Measurements from ENCODE around the gene CLIC4. TPM values are rescaled to one million over a fixed set of nuclear protein-coding genes. Genes with fewer than 3 reads are reported as not detected.

The CLIC4 gene
- total RNA-seq, 2 donors from 2014 or later = 740 to 777 TPM

GRCh38 chr1:24707687-24708086 lies 37.6 kb upstream of the CLIC4 start:
- no peaks in the 10 kb centered on the region for H3K9me3 ChIP-seq
- no peak for DNase-seq (ENCODE audit: low spot score)
- H3K4me1 ChIP-seq (ENCODE audit: control insufficient read depth in 1 of 2, low read depth in 2 of 2) = peaks cover 0 to 10% of the 10 kb centered on the region in 2 donors
- no peaks in the 10 kb centered on the region for H3K36me3 ChIP-seq
- peak overlapping the region in 1 of 2 donors; percentile 56 for H3K27ac ChIP-seq
- H3K27me3 ChIP-seq (replicated peaks; ENCODE audit: insufficient read depth) = no peaks in the 10 kb centered on the region
- no peak for ATAC-seq (ENCODE audit: insufficient number of reproducible peaks, low FRiP score, low read depth)
- H3K4me3 ChIP-seq = no peak overlapping the region
- TF ChIP-seq, protein P1, sequence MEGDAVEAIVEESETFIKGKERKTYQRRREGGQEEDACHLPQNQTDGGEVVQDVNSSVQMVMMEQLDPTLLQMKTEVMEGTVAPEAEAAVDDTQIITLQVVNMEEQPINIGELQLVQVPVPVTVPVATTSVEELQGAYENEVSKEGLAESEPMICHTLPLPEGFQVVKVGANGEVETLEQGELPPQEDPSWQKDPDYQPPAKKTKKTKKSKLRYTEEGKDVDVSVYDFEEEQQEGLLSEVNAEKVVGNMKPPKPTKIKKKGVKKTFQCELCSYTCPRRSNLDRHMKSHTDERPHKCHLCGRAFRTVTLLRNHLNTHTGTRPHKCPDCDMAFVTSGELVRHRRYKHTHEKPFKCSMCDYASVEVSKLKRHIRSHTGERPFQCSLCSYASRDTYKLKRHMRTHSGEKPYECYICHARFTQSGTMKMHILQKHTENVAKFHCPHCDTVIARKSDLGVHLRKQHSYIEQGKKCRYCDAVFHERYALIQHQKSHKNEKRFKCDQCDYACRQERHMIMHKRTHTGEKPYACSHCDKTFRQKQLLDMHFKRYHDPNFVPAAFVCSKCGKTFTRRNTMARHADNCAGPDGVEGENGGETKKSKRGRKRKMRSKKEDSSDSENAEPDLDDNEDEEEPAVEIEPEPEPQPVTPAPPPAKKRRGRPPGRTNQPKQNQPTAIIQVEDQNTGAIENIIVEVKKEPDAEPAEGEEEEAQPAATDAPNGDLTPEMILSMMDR (IDR thresholded peaks at IDR 0.05) = no peak

GRCh38 chr1:24708938-24709337 lies 36.3 kb upstream of the CLIC4 start:
- TF ChIP-seq, protein P1 (IDR thresholded peaks at IDR 0.05) = no peak
- Histone ChIP-seq H3K9me3 (no peaks in the 10 kb centered on the region), H3K36me3 (no peaks in the 10 kb centered on the region), H3K4me1 (ENCODE audit: control insufficient read depth in 1 of 2, low read depth in 2 of 2) (peaks cover 0 to 10% of the 10 kb centered on the region in 2 donors), H3K27ac (peak overlapping the region in 1 of 2 donors; percentile 33), H3K4me3 (no peak overlapping the region), H3K27me3 (replicated peaks; ENCODE audit: insufficient read depth) (no peaks in the 10 kb centered on the region)
- DNase-seq (ENCODE audit: low spot score) = no peak
- ATAC-seq (ENCODE audit: insufficient number of reproducible peaks, low FRiP score, low read depth) = no peak

DNA sequence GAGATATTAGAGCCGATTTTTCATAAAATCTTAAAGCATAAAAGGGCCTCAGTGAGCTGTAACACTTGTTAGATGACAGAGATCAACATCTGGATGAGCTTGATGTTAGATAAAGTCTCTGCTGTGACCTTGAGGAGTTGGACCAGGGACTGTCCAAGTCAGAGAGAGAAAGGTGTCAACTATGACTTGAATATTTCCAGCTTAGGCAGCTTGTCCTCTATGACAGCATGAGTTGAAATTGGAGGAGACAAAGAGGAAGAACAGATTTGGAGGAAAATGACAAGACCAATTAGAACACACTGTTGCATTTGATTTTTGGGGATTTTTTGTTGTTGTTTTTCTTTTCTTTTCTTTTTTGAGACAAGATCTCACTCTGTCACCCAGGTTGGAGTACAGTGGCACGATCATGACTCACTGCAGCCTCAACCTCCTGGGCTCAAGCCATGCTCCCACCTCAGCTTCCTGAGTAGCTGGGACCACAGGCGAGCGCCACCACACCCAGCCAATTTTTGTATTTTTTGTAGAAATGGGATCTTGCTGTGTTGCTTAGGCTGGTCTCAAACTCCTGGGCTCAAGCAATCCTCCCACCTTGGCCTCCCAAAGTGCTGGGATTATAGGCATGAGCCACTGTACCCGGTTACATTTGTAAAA lies 35.3 kb upstream of the CLIC4 start:
- Histone ChIP-seq H3K27me3 (replicated peaks; ENCODE audit: insufficient read depth) (no peaks in the 10 kb centered on the region), H3K36me3 (no peaks in the 10 kb centered on the region), H3K4me1 (ENCODE audit: control insufficient read depth in 1 of 2, low read depth in 2 of 2) (peaks cover 0 to 15% of the 10 kb centered on the region in 2 donors), H3K9me3 (no peaks in the 10 kb centered on the region), H3K4me3 (no peak overlapping the region), H3K27ac (no peak overlapping the region)
- no peak for DNase-seq (ENCODE audit: low spot score)
- TF ChIP-seq, protein P1 (IDR thresholded peaks at IDR 0.05) = no peak
- ATAC-seq (ENCODE audit: insufficient number of reproducible peaks, low FRiP score, low read depth) = no peak

GRCh38 chr1:24711329-24711728 lies 33.9 kb upstream of the CLIC4 start:
- H3K4me3 ChIP-seq = no peak overlapping the region

GRCh38 chr1:24713176-24713575 lies 32.1 kb upstream of the CLIC4 start:
- TF ChIP-seq, protein P1 (IDR thresholded peaks at IDR 0.05) = no peak
- H3K36me3 ChIP-seq = no peaks in the 10 kb centered on the region
- no peak overlapping the region for H3K4me3 ChIP-seq
- no peaks in the 10 kb centered on the region for H3K27me3 ChIP-seq (replicated peaks; ENCODE audit: insufficient read depth)
- peaks cover 1 to 19% of the 10 kb centered on the region in 2 donors for H3K4me1 ChIP-seq (ENCODE audit: control insufficient read depth in 1 of 2, low read depth in 2 of 2)
- H3K27ac ChIP-seq = no peak overlapping the region
- H3K9me3 ChIP-seq = no peaks in the 10 kb centered on the region
- ATAC-seq (ENCODE audit: insufficient number of reproducible peaks, low FRiP score, low read depth) (no peak), DNase-seq (ENCODE audit: low spot score) (no peak)

More at GRCh38 chr1:24711329-24711728, 33.9 kb upstream of the CLIC4 start:
- Histone ChIP-seq H3K27me3 (replicated peaks; ENCODE audit: insufficient read depth) (no peaks in the 10 kb centered on the region), H3K27ac (no peak overlapping the region), H3K36me3 (no peaks in the 10 kb centered on the region), H3K9me3 (no peaks in the 10 kb centered on the region), H3K4me1 (ENCODE audit: control insufficient read depth in 1 of 2, low read depth in 2 of 2) (peaks cover 0 to 23% of the 10 kb centered on the region in 2 donors)
- TF ChIP-seq, protein P1 (IDR thresholded peaks at IDR 0.05) = no peak
- DNase-seq (ENCODE audit: low spot score) (no peak), ATAC-seq (ENCODE audit: insufficient number of reproducible peaks, low FRiP score, low read depth) (no peak)

Data from thoracic aorta (tissue), 2 donors.